Measurements from ENCODE around the gene NTM.

DNA sequence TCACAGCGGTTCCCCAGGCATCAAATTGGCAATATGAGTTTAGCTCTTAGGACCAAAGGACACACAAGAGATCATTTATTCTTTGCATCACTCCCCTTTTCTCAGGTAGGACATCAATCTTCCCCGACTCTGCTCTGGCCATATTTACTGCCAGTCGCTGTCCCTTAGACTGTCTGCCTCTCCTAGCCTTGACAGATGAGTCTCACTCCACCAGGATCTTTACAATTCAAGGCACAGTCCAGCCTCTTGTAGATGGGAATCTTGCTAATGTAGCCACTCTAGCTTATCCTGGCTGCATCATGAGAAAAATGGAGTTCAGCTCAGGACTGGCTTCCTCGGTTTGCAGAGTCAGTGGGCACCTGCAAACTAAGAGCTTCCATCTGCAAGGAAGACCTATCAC is 915.2 kb downstream of the NTM start:
- TF ChIP-seq POLR2AphosphoS5 (IDR thresholded peaks at IDR 0.05; ENCODE audit: low read depth, low read length) (no peak), TAF1 (IDR thresholded peaks at IDR 0.05; ENCODE audit: low read depth, low read length) (no peak), POLR2A (IDR thresholded peaks at IDR 0.05; ENCODE audit: low read depth, low read length) (no peak)

All from GM12891 (cell line).